NCI-H1048 (cell line): ENCODE results near the gene CAD.
"Not testable (repeated sequence)": the region's sequence is repeated elsewhere in the genome, so short reads cannot be mapped to it uniquely, and the experiment has no call there.

ENCODE experiments used
- DNase-seq: peaks from one replicate; lab custom pipeline; 2025; lab: John Stamatoyannopoulos, UW

Gene CAD

DNA sequence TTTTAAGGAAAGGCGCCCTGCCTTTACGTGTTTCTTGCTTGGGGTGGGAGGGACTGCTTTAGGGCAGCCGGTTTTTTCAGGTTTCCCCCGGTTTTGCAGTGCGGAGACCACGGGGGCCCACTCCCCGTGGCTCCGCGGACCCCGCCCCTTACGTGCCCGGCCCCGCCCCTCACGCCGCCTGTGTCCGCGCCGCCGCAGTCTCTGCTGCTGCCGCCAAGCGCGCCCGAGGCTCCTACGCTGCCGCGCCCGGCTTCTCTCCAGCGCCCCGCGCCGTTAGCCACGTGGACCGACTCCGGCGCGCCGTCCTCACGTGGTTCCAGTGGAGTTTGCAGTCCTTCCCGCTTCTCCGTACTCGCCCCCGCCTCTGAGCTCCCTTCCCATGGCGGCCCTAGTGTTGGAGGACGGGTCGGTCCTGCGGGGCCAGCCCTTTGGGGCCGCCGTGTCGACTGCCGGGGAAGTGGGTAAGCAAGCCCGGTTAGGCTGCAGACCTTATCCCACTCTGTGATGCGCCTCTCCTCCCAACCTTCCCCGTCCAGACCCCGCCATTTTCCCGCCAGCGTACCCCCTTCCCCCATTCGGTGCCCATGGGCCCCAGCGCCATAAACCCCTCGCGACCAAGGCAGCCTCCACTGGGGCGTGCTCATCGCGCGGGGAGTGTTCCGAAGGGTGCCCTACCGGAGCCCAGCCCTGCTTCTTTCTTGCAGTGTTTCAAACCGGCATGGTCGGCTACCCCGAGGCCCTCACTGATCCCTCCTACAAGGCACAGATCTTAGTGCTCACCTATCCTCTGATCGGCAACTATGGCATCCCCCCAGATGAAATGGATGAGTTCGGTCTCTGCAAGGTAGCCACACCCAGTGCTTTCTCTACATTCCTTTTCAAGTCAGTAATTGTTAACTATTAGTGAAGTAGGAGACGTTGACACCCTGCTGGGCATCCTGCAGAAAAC is at the start of gene CAD:
CAD (plus strand) TSS at position 197 of the 949 bp plus-strand sequence; CDS start at position 380, 183 bp downstream.
- DNase-seq = peak; percentile 81

DNA sequence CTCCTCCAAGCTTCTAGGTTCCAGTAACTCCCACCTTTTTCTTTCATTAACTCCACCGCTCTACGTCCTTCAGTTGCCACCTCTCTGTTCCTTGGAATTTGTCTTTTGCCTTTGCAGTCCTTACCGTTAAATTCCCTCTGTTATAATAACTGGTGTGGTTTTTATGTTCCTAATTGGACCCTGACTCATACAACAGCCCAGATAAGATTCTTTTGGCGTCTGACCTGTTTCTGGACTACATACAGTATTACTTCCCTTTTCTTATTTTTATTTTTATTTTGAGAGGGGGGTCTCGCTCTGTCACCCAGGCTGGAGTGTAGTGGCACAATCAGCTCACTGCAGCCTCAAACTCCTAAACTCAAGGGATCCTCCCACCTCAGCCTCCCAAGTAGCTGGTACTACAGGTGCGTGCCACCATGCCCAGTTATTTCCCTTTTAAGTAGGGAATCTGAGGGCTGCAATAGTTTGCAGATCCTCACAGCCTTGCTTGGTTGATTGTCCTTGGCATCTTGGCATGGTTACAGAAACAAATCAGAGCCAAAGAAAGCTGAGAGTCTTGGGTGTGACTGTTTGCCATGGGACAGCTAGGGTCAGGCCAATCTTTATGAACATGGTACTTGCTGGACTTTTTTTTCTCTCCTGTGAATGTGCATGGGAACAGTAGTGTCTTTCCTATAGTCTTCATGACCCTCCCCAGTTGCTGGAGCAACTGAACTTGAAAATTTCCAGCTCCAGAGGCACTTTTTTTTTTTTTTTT is 46.4 kb upstream of the CAD start:
- no peak for DNase-seq

DNA sequence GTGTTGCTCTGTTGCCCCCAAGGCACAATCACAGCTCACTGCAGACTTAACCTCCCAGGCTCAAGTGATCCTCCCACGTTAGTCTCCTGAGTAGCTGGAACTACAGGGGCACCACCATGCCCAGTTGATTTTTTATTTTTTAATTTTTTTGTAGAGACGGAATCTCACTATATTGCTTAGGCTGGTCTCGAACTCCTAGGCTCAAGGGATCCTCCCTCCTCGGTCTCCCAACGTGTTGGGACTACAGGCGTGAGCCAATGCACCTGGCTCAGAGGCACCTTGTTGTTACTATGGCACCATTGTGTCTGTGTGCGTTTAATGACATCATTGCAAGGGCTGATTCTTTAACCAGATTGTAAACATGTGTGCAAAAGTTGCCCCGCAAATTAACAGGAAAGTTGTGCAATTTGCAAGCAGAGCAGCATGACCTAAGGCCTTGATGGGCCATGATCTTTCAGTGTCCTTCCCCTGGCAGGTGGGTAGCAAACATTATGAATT is 45.8 kb upstream of the CAD start:
- DNase-seq = no peak

DNA sequence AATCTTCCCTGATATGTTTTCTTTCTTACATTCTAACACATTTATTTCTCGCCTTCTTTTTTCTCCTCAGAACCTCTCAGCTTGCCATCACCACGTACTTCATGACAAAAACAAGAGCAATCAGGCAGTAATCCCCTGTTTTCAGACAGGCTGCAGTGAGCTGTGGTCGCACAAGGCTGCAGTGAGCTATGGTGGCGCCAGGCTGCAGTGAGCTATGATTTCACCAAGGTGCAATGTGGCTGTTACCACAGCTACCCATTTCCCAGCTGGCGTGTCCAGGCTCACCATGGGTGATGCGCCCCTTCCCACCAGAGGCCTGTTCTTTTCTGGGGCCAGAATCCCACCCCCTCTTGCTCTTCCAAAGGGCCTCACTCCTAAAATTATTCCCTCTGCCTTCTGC is 42.5 kb upstream of the CAD start:
- no peak for DNase-seq

DNA sequence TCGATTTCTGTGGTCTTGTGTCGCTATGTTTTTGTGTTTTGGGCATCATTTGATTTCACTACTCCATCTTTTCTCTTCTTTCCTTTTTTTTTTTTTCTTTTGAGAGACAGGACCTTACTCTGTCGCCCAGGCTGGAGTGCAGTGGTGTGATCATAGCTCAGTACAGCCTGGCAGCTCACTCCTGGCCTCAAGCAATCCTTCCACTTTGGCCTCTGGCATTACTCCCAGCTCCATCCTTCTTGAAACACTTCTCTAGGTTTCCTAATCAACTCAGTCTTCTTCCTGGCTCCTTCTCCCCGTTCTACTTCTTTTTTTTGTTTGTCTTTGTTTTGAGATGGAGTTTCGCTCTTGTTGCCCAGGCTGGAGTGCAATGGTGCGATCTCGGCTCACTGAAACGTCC is 41.8 kb upstream of the CAD start:
- DNase-seq = no peak

DNA sequence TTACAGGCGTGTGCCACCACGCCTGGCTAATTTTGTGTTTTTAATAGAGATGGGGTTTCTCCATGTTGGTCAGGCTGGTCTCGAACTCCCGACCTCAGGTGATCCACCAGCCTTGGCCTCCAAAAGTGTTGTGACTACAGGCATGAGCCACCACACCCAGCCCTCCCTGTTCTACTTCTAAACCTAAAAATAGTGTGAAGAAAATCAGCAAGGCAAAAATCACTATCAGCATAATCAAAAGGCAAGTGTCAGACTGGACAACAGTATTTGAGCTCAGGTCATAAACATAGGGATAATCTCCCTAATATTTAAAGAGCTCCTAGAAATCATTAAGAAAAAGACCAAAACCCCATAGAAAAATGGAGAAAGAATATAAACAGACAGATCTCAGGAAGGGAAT is 41.4 kb upstream of the CAD start:
- DNase-seq = not testable (repeated sequence)

DNA sequence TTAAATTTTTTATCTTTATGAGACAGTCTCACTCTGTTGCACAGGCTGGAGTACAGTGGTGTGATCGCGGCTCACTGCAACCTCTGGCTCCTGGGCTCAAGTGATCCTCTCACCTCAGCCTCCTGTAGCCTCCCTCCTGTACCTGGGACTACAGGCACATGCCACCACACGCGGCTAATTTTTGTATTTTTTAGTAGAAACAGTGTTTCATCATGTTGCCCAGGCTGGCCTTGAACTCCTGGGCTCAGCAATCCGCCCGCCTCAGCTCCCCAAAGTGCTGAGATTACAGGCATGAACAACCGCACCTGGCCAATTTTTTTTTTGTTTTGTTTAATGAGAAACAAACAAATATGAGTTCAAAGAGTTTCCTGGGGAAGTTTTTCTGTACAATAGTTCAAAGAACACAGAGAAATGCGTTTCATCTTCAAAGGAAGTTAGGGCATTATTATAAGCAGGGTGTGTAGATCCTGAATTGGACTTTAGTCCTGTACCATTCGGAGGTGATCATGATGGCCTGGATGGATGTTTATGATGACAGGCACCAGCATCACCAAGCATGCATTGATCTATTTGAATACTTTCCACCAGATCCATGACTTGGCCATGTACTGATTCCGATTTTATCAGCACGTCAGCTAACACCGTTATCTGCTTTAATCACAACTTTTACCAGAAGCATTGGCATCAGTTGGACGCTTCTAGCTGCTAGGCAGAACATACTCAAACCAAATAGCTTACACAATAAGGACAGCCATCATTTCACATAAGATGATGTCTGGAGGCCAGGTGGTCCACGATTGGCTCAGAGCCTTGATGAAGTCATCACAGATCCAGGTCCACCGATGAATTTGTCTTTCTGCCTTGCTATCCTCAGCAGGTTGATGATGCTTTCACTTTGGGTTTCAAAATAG is 39.5 kb upstream of the CAD start:
- DNase-seq = no peak

DNA sequence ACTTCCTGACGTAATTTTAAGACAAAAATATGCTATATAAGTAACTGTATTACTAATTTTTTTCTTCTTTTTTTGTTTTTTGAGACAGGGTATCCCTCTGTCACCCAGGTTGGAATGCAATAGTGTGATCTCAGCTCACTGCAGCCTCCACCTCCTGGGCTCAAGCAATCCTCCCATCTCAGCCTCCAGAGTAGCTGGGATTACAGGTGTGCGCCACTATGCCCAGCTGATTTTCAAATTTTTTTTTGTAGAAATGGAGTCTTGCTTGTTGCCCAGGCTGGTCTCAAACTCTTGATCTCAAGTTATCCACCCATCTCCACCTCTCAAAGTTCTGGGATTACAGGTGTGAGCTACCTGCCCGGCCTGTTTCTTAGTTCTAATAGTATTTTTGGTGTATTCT is 38.7 kb upstream of the CAD start:
- no peak for DNase-seq

DNA sequence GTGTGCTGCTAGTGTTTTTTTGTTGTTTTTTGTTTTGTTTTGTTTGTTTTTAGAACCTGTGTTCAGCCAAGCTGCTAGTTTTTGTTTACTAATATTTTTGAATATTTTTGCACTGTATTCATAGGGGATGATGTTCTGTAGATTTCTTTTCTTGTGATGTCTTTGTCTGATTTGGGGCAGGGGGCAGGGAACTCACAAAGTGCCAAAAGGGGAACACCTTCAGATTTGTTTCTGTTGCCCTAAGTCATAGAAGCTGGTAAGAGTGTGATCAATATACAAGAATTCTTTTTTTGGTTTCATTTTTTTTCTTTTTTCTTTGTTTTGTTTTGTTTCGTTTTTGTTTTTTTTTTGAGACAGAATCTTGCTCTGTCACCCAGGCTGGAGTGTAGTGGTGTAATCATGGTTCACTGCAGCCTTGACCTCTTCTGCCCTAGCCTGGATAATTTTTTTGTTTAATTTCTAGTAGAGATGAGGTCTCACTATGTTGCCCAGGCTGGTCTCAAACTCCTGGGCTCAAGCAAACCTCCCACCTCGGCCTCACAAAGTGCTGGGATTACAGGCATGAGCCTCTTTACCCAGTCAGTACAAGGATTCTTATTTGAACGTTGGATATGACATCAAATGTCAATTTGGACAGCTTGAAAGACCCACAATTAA is 37.7 kb upstream of the CAD start:
- DNase-seq = no peak

DNA sequence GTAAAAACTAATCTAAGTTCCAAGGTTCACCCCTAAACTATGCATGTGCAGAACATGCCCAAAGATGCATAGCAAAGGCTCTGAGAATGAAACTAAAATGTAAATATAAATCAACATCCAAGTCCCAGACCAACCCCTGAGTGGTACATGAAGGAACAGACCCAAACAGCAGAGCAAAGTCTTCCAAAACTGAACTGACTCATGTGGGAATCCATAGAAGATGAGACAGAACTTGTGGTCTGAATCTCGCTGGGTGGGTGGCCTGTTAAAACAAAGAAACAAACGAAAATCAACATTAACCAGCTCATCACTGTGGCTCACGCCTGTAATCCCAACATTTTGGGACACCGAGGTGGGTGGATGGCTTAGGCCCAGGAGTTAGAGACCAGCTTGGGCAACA is 34.8 kb upstream of the CAD start:
- no peak for DNase-seq

DNA sequence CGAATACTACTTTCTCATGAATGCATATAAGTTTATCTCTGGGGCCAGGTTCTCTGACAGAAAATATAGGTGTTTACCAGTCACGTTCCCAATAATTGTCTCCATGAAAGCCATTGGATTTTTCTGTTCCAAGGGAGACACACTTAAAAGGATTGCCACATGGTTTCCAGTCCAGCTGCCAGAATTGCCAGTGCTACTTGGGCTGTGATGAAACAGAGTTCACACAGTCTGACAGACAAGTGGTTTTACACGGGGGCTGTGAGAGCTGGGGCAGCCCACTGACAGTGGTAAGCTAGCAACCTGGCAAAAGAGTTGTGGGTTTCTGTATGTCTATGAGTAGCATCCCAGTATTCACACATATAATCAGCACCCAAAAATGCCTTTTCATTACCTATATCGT is 33.1 kb upstream of the CAD start:
- DNase-seq = no peak

DNA sequence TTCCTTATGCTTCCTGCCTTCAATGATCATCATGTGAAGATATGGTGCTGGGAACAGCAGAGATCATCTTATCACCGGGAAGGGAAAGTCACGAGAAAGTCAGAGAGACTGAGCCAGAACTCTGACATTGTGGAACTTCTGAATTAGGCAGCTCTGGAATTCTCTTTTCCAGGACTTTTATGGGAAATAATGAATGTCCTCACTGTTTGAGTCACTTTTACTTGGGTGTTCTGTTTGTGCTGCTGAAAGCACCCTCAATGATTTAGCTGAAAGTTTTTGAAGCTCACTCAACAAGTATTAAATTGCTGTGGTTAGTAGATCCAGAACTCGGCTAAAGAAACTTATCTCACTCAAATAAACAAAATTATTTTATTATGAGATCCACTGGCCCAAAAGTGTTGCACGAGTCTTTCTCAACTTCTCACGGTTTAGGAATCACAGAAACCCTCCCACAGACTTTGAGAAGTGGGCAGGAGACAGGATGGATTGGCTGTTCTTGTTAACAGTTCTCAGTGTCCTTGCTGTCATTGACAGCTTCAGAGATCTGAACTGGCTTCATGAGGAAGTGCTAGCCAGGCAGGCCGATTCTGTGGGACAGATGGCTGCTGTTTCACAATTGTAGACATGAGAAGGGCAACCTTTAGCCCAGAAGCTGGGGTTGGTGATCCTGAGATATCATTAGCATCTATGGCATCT is 31.7 kb upstream of the CAD start:
- DNase-seq = no peak

DNA sequence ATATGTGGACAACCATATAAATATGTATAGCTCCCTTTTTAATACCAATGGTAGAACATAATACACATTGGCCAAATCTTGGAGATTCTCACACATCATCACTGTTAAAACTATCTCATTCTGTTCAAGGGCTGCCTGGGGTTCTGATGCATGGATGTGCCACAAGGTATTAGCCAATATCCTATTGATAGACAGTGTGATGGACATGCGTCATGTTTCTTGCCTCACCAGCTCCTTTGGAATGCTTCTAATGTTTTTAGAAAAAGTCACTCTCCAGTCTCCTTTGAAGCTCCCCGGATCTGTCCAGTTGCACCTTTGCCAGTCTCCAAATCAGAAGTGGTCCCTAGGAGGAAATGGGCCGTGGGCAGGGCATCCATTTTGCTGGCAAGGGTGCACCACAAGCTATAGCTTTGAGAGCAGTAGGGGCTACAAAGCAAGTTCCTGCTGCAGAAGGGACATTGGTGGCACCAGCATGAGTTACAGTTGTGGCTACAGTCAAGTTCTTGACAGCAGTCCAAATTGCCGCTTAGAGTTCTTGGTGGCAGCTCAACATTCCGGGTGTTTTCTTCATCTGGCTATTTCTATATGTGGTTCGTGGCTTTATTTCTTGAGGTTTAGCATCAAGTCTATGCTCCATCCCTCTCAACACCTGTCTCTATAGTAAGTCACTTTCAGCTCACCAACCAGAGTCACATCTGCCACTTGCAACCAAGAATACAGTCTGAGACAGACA is 30.4 kb upstream of the CAD start:
- no peak for DNase-seq

DNA sequence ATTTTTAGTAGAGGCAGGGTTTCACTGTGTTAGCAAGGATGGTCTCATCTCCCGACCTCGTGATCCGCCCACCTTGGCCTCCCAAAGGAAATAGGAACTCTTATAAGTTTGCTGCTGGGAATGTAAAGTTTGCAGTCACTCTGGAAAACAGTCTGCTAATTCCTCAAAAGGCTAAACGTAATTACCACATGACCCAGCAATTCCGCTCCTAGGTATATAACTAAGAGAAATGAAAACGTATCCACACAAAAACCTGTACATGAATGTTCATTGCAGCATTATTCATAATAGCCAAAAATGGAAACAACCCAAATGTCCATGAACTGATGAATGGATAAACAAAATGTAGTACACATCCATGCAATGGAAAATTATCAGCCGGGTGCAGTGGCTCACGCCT is 27.2 kb upstream of the CAD start:
- DNase-seq = no peak

DNA sequence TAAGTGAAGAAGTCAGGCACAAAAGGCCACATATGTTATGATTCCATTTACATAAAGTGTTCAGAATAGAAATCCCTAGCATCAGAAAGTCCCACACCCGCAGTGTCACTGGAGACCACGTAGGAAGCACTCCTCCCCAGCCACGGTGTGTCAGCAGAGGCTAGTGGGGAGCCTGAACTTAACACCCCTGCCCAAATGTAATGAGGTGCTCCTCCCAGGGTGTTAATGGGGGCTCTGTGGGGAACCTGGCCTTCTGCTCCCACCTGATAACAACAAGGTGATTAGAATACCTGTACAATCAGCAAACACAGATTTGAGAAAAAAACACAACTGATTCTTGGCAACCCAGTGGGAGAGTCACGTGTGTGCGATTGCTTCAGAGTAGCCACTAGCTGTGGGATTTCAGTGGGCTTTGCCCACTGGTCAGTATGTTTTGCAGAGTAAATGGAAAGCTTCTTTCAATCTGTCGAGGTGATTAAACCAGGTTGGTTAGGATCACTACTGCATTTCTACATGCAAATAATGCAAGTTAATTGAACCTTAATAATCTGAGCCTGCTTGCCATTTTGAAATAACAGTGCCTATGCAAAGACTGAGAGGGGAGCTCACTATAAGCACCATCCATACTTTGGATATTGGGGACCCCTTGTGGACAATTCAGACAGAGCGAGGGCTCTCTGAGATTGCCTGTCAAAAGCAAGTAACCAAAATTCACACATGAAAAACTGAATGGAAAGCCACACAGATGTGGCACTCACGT is 25.9 kb upstream of the CAD start:
- DNase-seq = no peak

DNA sequence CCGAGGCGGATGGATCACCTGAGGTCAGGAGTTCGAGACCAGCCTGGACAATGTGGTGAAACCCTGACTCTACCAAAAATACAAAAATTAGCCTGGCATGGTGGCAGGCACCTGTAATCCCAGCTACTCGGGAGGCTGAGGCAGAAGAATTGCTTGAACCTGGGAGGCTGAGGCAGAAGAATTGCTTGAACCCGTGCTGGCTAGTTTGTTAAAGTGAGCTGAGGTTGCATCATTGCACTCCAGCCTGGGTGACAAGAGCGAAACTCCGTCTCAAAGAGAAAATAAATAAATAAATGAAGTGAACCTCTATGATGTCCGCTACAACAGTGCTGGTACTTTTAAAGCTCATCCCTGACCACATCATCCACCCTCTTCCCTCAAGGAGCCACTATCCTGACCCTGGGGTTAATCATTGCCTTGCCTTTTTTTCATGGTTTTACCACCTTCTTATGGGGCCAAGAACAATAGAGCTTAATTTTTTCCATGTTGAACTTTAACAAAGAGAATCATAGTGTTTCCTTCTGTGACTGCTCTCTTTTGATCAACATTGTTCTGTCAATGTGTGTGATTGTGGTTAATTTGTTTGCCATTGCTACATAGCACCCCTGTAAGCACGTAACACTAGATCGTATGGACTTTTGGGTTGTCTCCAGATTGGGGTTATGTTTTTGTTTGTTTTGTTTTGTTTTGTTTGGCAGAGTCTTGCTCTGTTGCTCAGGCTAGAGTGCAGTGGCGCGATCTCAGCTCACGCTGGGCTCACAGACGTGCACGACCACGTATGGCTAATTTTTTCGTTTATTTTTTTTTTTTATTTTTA is 22.4 kb upstream of the CAD start:
- DNase-seq = no peak

DNA sequence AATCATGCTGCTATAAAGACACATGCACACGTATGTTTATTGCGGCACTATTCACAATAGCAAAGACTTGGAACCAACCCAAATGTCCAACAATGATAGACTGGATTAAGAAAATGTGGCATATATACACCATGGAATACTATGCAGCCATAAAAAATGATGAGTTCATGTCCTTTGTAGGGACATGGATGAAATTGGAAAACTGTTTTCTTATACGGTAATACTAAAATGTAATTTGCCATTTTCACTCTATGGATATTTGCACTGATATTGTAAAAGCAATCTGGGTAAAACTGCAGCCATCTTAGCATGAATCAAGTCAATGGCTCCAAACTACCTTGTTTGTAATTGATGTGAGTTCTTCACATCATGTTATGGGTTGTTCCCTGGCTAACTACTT is 21.4 kb upstream of the CAD start:
- DNase-seq = not testable (repeated sequence)

DNA sequence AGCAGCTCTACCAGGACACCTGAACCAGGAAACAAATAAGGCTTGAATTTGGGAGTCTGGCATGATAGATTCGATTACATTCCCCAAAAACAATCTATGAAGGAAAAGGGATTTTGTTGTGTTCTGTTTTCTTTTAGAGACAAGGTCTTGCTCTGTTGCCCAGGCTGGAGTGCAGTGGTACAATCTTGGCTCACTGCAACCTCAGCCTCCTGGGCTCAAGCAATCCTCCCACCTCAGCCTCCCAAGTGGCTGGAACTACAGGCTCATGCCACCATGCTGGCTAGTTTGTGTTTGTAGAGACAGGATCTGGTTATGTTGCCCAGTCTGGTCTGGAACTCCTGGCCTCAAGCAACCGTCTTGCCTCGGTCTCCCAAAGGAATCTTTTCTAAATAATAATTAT is 19.1 kb upstream of the CAD start:
- DNase-seq = not testable (repeated sequence)
